Raji (cell line): ENCODE data around the gene RPS29.
A peak's percentile ranks its signal among the peaks of the same experiment; 100 is the strongest.

Experiments used
- POLR2A ChIP-seq: IDR thresholded peaks from 2 replicates; pipeline ENCODE4 v1.6.1; 2011; ENCODE audit warnings: low read depth, low read length, control low read depth; ENCODE audit not compliant: insufficient read depth

RPS29 gene

DNA sequence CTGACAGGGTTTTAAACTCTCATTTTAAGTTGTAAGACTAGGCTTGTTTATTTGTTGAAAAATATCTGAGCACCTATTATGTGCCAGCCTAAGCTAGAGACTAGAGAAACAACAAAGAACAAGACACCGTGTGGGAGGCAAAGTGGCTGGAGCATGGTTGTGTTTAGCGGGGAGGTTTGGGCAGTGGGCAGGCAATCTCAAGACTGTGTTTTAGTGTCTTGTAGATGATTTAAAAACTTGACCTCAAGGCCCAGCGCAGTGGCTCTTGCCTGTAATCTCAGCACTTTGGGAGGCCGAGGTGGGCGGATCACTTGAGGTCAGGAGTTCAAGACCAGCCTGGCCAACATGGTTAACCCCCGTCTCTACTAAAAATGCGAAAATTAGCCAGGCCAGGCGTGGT is 26.5 kb upstream of the RPS29 start:
- TF ChIP-seq POLR2A: no peak

DNA sequence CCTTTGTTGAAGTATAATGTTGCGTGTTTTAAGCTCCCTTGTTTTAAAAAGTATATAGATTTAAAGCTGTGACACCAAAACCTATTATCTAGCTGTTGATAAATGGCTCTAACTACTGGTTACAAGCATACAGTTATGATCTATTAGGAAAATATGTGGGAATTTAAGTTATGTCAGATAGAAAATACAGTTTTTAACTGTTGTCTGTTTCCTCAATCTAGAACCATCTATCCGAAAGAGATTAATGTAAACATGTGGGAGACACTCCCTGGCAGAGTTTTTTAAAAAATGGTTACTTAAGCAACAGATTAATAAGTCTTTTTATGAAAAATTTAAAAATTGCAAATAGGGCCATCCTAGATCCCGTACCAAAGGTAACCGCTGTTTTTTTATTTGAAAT is 26.1 kb upstream of the RPS29 start:
- no peak for TF ChIP-seq POLR2A

DNA sequence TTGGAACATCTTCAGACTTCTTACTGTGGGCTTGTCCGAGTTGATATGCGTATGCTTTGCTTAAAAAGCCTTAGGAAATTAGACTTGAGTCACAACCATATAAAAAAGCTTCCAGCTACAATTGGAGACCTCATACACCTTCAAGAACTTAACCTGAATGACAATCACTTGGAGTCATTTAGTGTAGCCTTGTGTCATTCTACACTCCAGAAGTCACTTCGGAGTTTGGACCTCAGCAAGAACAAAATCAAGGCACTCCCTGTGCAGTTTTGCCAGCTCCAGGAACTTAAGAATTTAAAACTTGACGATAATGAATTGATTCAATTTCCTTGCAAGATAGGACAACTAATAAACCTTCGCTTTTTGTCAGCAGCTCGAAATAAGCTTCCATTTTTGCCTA is 21.4 kb upstream of the RPS29 start:
- no peak for TF ChIP-seq POLR2A

DNA sequence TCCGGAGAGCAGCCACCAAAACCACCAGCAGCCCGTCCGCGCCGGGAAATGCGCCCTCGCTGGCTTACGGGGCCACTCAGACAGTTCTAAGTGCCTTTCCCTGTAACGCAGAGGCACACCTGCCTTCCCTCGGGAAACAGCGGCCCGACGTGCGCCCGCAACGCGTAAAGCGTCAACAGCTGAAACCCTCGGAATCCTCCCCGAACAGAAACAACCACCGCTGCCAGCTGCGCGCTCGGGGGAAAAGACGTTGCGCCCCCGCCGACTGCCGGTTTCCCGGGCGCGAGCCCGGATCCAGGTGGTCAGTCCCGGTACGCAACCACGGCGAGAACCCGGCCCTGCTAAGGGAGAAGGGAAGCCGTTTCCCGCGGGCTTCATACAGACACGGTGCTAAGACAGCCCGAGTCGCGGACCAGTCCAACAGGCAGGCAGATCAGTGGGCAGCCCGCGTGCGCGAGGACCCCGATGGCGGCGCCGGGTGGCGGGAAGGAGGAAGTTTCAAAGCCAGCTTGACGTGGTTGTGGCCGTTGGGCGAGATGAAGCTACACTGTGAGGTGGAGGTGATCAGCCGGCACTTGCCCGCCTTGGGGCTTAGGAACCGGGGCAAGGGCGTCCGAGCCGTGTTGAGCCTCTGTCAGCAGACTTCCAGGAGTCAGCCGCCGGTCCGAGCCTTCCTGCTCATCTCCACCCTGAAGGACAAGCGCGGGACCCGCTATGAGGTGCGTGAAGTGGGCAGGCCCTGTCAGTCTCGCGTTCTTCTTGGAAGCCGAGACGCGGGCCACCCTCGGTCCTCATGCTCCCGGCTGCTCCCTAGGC is 12.5 kb upstream of the RPS29 start, which contains the start of gene LRR1:
LRR1 (plus strand) TSS at position 456 of the 816 bp plus-strand sequence; CDS start at position 537, 81 bp downstream.
- peak; percentile 88 for TF ChIP-seq POLR2A

DNA sequence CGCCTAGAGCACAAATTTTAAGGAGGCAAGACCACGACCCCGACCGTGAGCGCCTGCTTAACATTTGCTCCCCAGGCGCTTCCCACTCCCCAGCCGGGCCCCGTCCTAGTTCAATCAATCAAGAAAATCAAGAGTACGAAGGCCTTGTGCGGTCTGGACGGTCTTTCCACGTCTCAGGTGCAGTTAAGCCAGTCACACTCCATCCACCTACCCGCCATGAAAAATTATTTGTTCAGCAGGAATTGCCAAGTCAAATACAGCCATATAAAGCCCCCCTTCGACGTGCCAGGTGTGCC is 12.0 kb upstream of the RPS29 start:
- TF ChIP-seq POLR2A: no peak

DNA sequence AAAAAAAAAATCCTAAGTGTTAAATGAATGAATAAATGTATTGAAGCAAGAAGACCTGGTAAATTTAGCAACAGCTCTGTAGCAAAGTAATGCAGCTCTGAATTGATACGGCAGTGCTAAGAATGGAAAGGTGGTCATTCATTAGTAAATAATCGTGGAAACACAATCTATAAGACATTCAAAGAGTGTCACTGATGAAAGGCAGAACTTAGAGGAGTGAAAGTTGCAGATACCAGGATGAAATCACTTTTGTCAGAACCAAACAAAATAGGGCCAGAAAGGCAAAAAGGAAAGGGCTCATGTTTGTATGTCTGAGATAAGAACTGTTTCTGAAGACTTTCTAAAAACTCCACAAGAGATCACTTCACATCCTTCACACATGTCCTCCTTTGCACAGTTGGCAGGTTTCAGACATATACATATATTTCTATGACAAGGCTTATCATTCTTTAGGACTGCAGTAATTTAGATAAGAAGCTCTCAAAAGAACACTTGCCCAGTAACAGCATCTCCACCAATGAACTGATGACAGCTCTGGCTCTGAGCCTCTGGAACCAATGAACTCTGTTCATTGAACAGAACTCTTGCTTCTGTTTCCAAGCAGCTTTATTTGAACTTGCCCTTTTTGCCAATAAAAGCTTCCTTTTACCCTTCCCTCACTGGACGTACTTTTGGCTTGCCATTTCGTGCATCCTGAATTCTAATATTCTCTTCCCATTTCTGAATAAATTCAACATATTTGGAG is 8.3 kb upstream of the RPS29 start:
- no peak for TF ChIP-seq POLR2A

DNA sequence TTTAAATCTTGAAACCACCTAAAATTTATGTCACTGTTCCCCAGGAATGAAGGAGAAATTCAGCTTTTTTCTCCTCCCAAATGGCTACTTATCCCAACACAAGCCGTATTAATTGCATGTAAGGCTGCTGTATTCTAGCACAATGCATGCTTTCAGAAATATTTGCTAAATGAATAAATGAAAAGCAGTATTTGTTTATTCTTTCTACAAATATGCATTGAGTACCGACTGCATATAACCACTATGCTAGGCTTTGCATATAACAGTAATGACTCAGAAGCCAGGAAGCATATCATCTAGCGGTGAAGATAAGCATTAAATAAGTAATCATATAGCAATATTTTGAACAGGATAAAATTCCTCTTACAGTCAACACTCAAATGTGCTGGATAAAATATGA is 6.8 kb upstream of the RPS29 start:
- TF ChIP-seq POLR2A: no peak

DNA sequence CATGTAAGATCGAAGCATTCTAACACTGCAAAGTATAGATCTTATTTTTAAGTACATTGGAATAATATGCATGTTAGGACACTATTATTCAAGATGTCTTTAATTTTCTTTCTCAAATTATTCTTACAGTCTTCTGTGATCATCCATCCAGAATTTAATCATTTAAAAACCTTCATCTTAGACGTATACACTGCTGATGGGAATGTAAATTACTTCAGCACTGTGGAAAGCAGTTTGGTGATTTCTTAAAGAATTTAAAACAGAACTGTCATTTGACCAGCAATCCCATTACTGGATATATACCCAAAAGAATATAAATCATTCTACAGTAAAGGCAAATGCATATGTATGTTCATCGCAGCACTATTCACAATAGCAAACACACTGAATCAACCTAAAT is 3.2 kb upstream of the RPS29 start:
- no peak for TF ChIP-seq POLR2A

DNA sequence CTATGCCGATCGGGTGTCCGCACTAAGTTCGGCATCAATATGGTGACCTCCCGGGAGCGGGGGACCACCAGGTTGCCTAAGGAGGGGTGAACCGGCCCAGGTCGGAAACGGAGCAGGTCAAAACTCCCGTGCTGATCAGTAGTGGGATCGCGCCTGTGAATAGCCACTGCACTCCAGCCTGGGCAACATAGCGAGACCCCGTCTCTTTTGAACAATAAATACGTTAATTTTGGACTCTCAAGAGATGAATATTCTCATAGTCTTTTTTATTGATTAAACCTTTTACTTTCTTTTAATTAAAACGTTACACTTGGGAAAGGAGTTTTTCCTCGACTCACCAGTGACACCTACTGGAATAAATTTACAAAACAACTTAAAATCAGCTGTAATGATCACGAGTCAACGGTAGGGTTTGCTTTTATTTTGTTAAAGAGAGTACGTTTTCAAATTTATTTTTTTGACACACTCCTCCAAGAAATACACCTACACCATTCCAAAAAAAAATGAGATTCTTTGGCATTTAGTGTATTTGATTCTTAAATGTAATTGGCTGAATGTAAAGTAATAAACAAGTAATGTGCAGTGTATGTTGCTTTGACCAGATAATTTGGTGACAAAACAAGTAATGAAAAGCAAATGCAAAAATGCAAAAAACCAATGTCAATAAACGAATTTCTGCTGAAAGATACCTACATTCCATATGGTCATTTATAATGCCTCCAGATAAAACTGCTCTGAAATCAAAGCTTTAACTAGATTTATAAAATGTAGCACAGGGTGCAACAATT is 687 bp upstream of the RPS29 start:
- TF ChIP-seq POLR2A: no peak

DNA sequence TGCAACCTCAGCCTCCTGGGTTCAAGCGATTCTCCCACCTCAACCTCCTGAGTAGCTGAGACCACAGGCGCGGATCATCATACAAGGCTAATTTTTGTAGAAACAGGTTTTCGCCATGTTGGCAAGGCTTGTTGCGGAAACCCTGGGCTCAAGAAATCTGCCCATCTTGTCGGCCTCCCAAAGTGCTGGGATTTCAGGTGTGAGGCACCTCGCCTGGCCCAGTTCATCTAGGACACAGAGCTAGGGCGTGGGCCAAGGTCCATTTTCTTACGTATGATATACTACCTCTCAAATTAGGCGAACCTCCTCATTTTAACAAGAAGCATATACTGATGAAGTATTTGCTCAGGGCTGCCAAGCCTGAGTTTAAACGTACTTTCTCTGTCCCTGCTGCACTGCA is 2.1 kb downstream of the RPS29 start:
- no peak for TF ChIP-seq POLR2A

DNA sequence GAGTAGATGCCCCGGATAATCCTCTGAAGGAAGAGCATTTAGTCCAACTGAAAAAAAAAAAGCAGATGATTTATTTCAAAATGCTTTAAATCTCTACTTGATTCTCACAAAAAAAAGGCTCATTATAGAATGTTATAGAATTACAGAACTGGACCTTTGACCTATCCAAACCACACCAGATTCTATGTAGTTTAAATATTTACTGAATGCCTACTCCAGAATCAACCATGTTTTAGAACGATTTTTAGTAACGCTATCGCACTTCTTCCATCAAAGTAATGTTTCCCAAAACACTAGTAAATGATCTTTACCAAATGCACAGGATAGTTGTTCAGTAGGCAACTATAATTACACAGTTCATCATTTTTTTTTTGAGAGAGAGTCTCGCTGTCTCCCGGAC is 2.6 kb downstream of the RPS29 start:
- TF ChIP-seq POLR2A: no peak

DNA sequence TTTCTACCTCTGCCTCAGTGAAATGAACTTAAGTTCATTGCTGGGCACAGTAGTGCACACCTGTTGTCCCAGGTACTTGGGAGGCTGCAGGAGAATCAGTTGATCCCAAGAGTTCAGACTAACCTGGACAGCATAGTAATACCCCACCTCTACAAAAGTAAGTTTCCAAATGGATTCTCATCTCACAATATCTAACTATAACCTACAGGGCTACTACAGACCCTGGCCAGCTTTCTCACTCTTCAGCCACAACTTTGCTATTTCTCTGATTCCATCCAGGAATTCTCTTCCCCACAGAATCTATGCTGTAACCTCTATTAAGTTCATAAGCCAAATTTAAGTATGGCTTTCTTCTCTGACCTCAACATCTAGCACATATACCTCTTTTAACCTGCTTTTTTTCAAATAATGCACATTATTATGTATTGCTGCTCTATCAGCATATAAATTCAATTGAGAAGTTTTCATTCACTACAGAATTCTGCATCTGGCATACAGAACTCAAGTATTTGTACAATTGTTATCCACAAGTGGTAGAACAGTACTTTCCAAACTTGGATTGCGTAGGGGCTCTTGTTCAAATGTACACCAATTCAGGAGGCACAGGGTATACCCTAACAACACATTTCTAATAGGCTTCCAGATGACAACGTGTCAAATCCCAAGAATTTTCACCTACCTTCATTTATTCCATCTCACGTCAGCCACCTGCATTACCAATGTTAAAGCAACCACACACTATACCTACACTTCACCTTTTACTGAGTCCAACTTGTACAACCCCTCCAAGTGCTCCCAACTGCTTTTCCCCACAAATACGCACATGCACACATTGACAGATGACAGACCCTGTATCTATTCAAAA is 3.8 kb downstream of the RPS29 start:
- 0 out of 2 replicates have a peak, but pooled peaks have one; percentile 9 for TF ChIP-seq POLR2A

DNA sequence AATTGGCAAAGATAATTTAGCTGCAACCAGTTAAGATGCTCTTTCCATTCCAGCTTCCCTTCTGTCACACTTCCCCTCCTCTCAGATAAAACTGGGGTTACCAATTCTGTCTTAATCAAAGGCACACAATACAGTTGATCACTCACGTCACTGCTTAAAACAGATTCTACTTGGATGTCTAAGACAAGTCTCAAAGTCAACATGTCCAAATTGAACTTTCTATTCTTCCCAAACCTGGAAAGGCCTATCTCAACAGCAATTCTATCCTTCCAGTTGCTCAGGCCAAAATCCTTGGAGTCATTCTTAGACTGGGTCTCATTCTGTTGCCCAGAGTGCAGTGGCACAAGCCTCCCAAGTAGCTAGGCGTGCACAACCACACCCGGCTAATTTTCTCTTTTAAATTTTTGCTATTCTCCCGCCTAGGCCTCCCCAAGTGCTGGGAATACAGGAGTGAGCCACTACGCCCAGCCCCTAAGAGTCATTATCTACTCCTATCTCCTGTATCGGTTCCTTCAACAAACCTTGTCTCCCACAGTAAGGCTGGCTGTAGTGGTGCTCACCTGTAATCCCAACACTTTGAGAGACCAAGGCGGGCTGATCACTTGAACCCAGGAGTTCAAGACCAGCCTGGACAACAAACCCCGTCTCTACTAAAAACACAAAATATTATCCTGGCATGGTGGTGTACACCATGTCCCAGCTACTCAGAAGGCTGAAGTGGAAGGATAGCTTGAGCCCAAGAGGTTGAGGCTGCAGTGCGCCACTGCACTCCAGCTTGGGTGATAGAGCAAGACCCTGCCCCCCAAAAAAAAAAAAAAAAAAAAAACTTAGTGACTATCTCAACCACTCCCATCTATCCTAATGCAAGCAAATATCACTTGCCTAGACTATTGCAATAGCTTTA is 4.7 kb downstream of the RPS29 start:
- TF ChIP-seq POLR2A: peak; percentile 6; the same call in 1 of the 2 replicates

DNA sequence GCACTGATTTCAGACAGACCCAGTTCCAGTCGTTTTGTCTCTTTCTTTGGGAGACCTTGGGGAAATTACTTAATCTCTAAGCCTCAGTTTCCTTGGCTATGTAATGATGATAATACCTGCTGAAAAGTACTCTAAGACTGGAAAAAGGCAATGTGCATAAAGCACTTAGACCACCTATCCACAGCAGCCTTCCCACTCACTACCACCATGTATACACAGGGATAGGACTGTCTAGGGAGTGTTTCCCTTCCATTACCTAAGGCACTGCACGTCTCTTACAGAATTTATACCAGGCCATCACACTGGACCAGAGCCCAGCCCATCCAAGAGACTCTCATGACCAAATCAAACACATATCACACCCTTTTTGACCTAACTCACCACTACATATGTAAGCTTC is 6.3 kb downstream of the RPS29 start:
- TF ChIP-seq POLR2A: no peak

DNA sequence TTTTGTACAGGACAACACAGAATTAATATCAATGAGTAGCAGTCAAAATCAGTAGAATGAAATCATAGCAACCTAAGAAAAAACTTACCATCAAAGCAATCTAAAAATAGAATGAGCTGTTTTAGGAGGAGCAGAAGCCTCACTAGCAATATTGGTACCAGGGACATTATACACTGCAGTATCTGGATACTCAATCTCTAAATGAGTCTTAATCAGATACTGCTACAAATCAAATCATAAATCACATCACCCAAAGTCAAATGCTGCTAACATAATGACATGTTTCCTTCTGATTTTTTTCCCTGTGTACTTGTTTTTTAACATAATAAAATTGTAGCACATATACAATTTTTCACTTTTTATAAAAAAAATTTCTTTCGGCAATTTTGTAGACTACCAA is 8.0 kb downstream of the RPS29 start:
- TF ChIP-seq POLR2A: no peak
